Measurements from ENCODE around the gene PHB1.
A peak's percentile ranks its signal among the peaks of the same experiment; 100 is the strongest.
"Not testable (repeated sequence)": the region's sequence is repeated elsewhere in the genome, so short reads cannot be mapped to it uniquely, and the experiment has no call there.

The PHB1 gene

GRCh38 chr17:49373115-49373514 is 41.6 kb downstream of the PHB1 start:
- DNase-seq = no peak

GRCh38 chr17:49372425-49372824 is 42.3 kb downstream of the PHB1 start:
- no peak for DNase-seq

GRCh38 chr17:49370971-49371834 is 43.5 kb downstream of the PHB1 start:
- no peak for DNase-seq

- DNase-seq = no peak
Observed at GRCh38 chr17:49369760-49370159, 44.9 kb downstream of the PHB1 start.

GRCh38 chr17:49369089-49369488 is 45.6 kb downstream of the PHB1 start:
- no peak for DNase-seq

GRCh38 chr17:49365667-49366066 is 49.0 kb downstream of the PHB1 start:
- DNase-seq = no peak

- DNase-seq = not testable (repeated sequence)
Observed at GRCh38 chr17:49365126-49365525, 49.6 kb downstream of the PHB1 start.

GRCh38 chr17:49364119-49364518 is 50.6 kb downstream of the PHB1 start:
- DNase-seq = no peak

GRCh38 chr17:49363251-49363650 is 51.4 kb downstream of the PHB1 start:
- DNase-seq = no peak

- DNase-seq = no peak
Observed at GRCh38 chr17:49362723-49363117, 52.0 kb downstream of the PHB1 start.

- DNase-seq = peak; percentile 84
Observed at GRCh38 chr17:49361902-49362722, 52.6 kb downstream of the PHB1 start, which contains the start of gene ZNF652. Gene ZNF652 (minus strand): TSS chr17:49362250. CDS start chr17:49317725, 44,525 bp downstream.

GRCh38 chr17:49361129-49361901 is 53.4 kb downstream of the PHB1 start:
- DNase-seq = no peak

- DNase-seq = no peak
Observed at GRCh38 chr17:49360796-49361128, 53.9 kb downstream of the PHB1 start.

GRCh38 chr17:49359990-49360795 is 54.5 kb downstream of the PHB1 start:
- no peak for DNase-seq

- no peak for DNase-seq
Observed at GRCh38 chr17:49358641-49359247, 55.9 kb downstream of the PHB1 start.

- DNase-seq = no peak
Observed at GRCh38 chr17:49357516-49357915, 57.2 kb downstream of the PHB1 start.

- DNase-seq = no peak
Observed at GRCh38 chr17:49356320-49356719, 58.4 kb downstream of the PHB1 start.

Measured in NCI-H1436 treated with DMSO at 0.1 percent for 48 hours (cell line).